Left lung (tissue), 10 donors: ENCODE results near the gene UVRAG. TPM values are rescaled to one million over a fixed set of nuclear protein-coding genes. Genes with fewer than 3 reads are reported as not detected.

Experiments used
- ATAC-seq: fragments of 200-7000 bp; cut with Tn5 transposase; one replicate; pipeline ENCODE4 v1.9.1; 2020; ENCODE audit warnings: moderate library complexity
- DNase-seq, 4 donors: peaks; one replicate each; pipeline ENCODE4 v3.0.0-alpha.2; 2013 to 2020
- H3K27ac ChIP-seq, 2 donors: fragments of 200-600 bp; sonication (generic) in 1 of 2; one replicate each; pipeline versions ENCODE4 v1.5.0 to v1.8.0; 2020 to 2021
- H3K27me3 ChIP-seq, 2 donors: fragments of 200-600 bp; sonication (generic) in 1 of 2; one replicate each; pipeline versions ENCODE4 v1.5.0 to v1.8.0; 2020 to 2021
- H3K36me3 ChIP-seq, 2 donors: fragments of 200-600 bp; sonication (generic) in 1 of 2; one replicate each; pipeline versions ENCODE4 v1.5.0 to v1.8.0; 2020 to 2021
- H3K4me1 ChIP-seq, 2 donors: fragments of 200-600 bp; one replicate each; pipeline ENCODE4 v1.8.0; 2021
- H3K4me3 ChIP-seq, 2 donors: fragments of 200-600 bp; sonication (generic) in 1 of 2; one replicate each; pipeline versions ENCODE4 v1.5.0 to v1.8.0; 2020 to 2021; ENCODE audit warnings: mild to moderate bottlenecking in 1 of 2
- H3K9me3 ChIP-seq, 2 donors: fragments of 200-600 bp; sonication (generic) in 1 of 2; one replicate each; pipeline versions ENCODE4 v1.5.0 to v1.8.0; 2020 to 2021
- intact Hi-C, 2 donors: fragments of 100-400 bp; cut with DNase I; formaldehyde crosslinking; loops; one replicate each; pipeline versions ENCODE4 v1.11.2 to v1.14.2; 2022
- polyA plus RNA-seq, 6 donors: library from polyadenylated mRNA; unstranded; fragments of 120-200 nt; gene quantifications; one replicate each; pipeline ENCODE4 v1.2.1, GENCODE V29; 2013; ENCODE audit not compliant: insufficient read length in 6 of 6
- total RNA-seq, 2 donors: library from RNA; stranded (reverse); fragmentation: NEBNext Ultra II Directional; extraction: Animal tissue kit (Norgen Biotek cat#: 25700); gene quantifications; one replicate each; pipeline ENCODE4 v1.2.1, GENCODE V29; 2021
- TF ChIP-seq, protein P1 (sequence below), 2 donors: fragments of 200-600 bp; sonication (generic) in 1 of 2; IDR thresholded peaks; one replicate each; pipeline versions ENCODE4 v1.5.0 to v1.8.0; 2021; ENCODE audit warnings: antibody characterized with exemption in 2 of 2
- donor health status: DM: no; HTN: yes; CAD: no.
- donor health status: DM: no; HTN: no; CAD: no.

Gene UVRAG
- total and polyA plus RNA-seq, 8 donors: 19.3 to 36.0 (median 22.3) TPM

DNA sequence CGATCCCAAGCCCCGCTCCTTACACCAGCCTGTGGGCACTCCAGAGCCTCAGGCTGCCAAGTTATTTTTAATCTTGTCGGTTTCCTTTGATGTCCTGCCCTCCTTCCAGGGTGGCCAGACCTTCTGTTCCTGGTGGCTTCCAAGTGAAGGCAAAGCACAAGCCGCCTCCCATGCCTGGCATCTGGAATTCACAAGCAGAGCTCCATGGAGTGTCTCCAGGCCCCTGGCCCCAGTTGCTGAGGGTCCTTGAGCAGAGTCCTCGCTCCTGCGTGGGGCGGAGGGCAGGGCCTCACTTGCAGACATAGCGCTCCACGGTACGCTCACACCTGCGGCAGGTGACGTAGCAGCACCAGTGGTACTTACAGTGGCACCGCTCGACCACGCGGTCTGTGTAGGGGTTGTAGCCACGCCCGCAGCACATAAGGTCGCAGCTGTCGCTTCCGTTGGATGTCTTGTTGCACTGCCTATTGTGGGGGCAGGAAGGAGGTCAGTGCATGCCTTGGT is 371.8 kb downstream of the UVRAG start:
- Histone ChIP-seq H3K36me3 (no peaks in the 10 kb centered on the region), H3K4me1 (peaks cover 16 to 18% of the 10 kb centered on the region in 2 donors), H3K27me3 (no peaks in the 10 kb centered on the region), H3K9me3 (no peaks in the 10 kb centered on the region), H3K4me3 (no peak overlapping the region), H3K27ac (no peak overlapping the region)
- intact Hi-C loops: no loop called here
- DNase-seq (no peak), ATAC-seq (peak; percentile 58)
- TF ChIP-seq, protein P1, sequence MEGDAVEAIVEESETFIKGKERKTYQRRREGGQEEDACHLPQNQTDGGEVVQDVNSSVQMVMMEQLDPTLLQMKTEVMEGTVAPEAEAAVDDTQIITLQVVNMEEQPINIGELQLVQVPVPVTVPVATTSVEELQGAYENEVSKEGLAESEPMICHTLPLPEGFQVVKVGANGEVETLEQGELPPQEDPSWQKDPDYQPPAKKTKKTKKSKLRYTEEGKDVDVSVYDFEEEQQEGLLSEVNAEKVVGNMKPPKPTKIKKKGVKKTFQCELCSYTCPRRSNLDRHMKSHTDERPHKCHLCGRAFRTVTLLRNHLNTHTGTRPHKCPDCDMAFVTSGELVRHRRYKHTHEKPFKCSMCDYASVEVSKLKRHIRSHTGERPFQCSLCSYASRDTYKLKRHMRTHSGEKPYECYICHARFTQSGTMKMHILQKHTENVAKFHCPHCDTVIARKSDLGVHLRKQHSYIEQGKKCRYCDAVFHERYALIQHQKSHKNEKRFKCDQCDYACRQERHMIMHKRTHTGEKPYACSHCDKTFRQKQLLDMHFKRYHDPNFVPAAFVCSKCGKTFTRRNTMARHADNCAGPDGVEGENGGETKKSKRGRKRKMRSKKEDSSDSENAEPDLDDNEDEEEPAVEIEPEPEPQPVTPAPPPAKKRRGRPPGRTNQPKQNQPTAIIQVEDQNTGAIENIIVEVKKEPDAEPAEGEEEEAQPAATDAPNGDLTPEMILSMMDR (IDR thresholded peaks at IDR 0.05): no peak

DNA sequence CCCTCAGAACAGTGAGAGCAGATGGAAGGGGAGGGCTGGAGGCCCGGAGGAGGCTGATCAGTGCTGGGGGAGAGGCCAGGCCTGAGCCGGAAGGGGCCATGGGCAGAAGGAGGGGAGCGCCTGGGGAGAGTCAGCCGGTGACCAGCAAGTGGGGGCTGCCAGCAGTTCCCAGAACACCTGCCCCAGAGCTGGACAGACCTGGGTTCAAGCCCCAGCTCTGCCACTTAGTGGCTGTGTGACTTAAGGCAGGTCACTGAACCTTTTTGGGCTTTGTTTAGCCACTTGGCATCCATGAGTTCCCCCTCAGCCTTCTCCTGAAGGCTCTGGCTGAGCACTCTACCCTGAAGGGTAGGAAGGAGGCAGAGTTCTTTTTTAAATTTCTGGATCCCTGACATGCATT is 373.9 kb downstream of the UVRAG start:
- Histone ChIP-seq H3K27ac (no peak overlapping the region), H3K36me3 (no peaks in the 10 kb centered on the region), H3K27me3 (no peaks in the 10 kb centered on the region), H3K4me1 (peaks cover 16 to 18% of the 10 kb centered on the region in 2 donors), H3K4me3 (no peak overlapping the region), H3K9me3 (no peaks in the 10 kb centered on the region)
- no peak for DNase-seq
- no peak for ATAC-seq
- TF ChIP-seq, protein P1 (IDR thresholded peaks at IDR 0.05): no peak
- intact Hi-C loops: no loop called here

DNA sequence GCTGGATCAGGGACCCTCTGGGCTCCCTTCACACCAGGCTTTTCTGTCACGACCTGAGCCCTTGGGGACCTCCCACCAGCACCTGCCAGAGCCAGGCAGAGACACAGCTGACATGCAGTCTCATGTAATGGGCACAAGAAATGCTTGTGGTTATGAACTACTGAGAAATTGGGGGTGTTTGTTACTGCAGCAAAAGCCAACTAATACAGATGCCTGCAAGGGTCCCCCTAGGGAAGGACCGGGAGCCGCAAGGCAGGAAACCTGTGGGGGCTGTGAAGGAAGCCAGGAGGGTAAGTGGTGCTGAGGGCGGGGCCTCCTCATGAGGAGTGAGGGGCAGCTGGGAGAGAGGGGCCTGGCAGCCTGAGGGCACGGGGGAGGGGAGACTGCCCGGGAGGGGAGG is 374.7 kb downstream of the UVRAG start:
- H3K27me3 ChIP-seq: no peaks in the 10 kb centered on the region
- ATAC-seq (no peak), DNase-seq (no peak)
- no peak overlapping the region for H3K4me3 ChIP-seq
- no peaks in the 10 kb centered on the region for H3K36me3 ChIP-seq
- TF ChIP-seq, protein P1 (IDR thresholded peaks at IDR 0.05): no peak
- no peak overlapping the region for H3K27ac ChIP-seq
- H3K9me3 ChIP-seq: no peaks in the 10 kb centered on the region
- H3K4me1 ChIP-seq: peaks cover 12 to 17% of the 10 kb centered on the region in 2 donors
- intact Hi-C loops: no loop called here

DNA sequence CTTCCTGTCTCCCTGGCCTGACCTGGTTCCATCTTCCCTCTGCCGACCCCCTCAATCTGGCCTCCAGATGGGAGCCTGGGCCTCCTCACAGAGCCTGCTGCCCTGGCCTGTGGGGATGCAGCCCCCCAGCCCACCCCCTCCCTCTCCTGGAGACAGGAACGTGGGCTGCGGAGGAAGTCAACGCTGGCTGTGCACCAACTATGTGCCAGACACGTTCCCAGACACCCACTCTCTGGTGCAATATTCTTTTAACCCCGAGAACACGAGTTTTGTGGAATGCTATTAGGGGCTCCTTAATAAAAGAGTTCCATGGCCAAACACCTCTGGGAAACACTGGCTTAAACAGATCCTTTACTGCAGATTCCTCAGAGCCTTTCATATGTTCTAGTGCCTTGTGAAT is 375.4 kb downstream of the UVRAG start:
- Histone ChIP-seq H3K4me3 (no peak overlapping the region), H3K4me1 (peaks cover 5 to 11% of the 10 kb centered on the region in 2 donors), H3K36me3 (no peaks in the 10 kb centered on the region), H3K27me3 (no peaks in the 10 kb centered on the region), H3K27ac (no peak overlapping the region), H3K9me3 (no peaks in the 10 kb centered on the region)
- no peak for ATAC-seq
- TF ChIP-seq, protein P1 (IDR thresholded peaks at IDR 0.05): no peak
- DNase-seq: peak in 2 of 4 donors; percentile 75 to 79
- intact Hi-C loops: no loop called here

Other genes starting within 250 kb of the UVRAG start
- gene MAP6, start 146.2 kb upstream of the UVRAG start, total RNA-seq: 1 to 10 TPM; 5.9 to 6.6 TPM
- 1 to 10 TPM; 7.0 to 9.8 (median 8.7) TPM for gene MAP6, start 146.2 kb upstream of the UVRAG start, polyA plus RNA-seq
- gene MOGAT2, start 97.4 kb upstream of the UVRAG start, total RNA-seq: not detected
- gene MOGAT2, start 97.4 kb upstream of the UVRAG start, polyA plus RNA-seq: not detected
- 10 to 100 TPM in 1 of 2 donors, 1 to 10 TPM in 1; 8.1 to 14.9 TPM for gene DGAT2, start 46.4 kb upstream of the UVRAG start, total RNA-seq
- gene DGAT2, start 46.4 kb upstream of the UVRAG start, polyA plus RNA-seq: 1 to 10 TPM; 1.2 to 1.7 (median 1.4) TPM